Bronchial smooth muscle cell (primary cell): ENCODE data around the gene MIER3. TPM values are rescaled to one million over a fixed set of nuclear protein-coding genes. Genes with fewer than 3 reads are reported as not detected.

ENCODE experiments used
- total RNA-seq: library from RNA; depleted of rRNA; stranded (reverse); fragments of >200 nt; gene quantifications from 2 replicates; pipeline ENCODE4 v1.2.1, GENCODE V29; 2014

Gene MIER3, protein sequence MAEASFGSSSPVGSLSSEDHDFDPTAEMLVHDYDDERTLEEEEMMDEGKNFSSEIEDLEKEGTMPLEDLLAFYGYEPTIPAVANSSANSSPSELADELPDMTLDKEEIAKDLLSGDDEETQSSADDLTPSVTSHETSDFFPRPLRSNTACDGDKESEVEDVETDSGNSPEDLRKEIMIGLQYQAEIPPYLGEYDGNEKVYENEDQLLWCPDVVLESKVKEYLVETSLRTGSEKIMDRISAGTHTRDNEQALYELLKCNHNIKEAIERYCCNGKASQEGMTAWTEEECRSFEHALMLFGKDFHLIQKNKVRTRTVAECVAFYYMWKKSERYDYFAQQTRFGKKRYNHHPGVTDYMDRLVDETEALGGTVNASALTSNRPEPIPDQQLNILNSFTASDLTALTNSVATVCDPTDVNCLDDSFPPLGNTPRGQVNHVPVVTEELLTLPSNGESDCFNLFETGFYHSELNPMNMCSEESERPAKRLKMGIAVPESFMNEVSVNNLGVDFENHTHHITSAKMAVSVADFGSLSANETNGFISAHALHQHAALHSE
- 9.6 and 11.4 TPM in 2 replicates for total RNA-seq

DNA sequence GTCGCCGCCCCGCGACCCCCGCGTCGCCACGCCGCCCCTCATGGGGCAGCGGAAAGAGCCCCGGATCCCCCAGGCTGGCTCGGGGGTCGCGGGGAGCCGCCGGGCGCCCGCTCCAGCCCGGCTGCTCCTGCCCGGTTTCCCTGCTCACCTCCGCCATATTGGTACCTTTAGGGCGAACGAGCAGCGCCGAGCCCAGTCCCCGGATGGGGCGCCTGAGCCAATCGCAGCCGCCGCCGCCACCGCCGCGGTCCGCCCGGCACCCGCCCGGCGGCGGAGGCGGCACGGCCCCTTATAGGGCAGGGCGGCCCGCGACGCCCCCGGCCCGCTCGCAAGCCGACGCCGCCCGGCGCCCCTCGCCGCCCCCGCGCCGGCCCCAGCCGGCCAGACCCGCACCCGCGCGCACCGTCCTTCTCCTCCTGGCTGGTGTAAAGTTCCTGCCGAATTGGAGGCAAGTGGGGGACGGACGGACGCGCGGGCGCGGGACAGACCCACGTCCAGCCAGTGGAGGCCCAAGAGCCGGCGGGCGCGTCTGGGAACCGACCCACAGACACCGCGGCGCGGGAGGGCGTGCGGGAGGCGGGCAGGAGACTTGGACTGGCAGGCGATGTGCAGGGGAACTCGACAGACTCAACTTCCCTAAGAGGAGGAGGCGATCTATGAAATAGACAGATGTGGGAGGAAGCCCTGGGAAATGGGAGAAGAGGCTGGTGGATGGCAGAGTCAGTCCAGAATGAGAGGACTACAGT is at the start of gene MIER3:
Gene MIER3, minus strand, starts transcription at position 178 of the 746 bp plus-strand sequence. Its CDS starts 21 bp downstream, at position 157.

DNA sequence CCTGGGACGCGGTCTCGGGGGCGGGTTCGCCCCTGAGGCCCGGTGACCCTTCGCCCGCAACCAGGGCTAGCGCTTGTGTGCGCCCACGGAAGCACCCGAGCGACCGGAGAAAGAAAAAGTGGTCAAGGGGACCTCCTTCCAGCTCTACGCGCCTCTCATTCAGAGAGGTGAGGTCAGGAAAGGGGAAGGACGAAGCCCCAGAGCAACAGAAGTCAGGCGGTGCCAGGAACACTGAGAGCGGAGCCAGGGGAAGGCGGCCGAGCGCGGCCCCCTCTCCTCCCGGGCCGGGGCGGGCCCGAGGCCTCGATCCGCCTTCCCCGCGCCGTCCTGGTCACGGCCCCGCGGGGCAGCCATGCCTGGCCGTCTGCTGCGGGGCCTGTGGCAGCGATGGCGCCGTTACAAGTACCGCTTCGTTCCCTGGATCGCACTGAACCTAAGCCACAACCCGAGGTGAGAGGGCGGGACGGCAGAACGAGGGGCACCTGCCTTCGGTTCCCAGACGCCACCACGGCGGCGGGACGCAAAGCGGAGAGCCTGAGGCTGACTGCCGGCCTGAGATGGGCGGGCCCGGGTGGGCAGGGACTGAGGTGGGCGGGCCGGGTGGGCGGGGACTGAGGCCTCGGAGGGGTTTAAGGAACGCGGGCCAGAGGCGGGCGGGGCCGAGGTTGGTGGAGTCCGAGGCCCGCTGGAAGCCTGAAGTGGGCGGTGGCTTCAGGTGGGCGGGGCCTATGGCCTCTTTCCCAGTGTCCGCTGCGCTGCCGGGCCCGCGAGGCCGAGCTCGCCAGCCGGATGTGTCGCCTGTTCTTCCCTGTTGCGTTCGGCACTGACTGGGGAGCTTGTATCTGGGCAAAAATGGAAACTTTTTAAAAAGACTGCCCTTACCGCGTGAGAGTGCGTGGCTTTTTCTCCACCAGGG is 42.4 kb downstream of the MIER3 start, which contains the start of gene SETD9:
Gene SETD9, plus strand, starts transcription at position 303 of the 916 bp plus-strand sequence. Its CDS starts 50 bp downstream, at position 353.

Other genes starting within 250 kb of the MIER3 start
- gene MAP3K1, start 136.6 kb downstream of the MIER3 start, total RNA-seq = 2.7 and 3.2 TPM in 2 replicates
- 7.0 and 8.4 TPM in 2 replicates for gene SETD9, start 42.5 kb downstream of the MIER3 start, total RNA-seq
- 53.6 and 56.7 TPM in 2 replicates for gene GPBP1, start 221.9 kb upstream of the MIER3 start, total RNA-seq